A673 (cell line): ENCODE results near the gene MYBPC3.

Experiments used
- EZH2 ChIP-seq: fragments of 200-600 bp; sonication (generic); IDR thresholded peaks from 2 replicates; pipeline ENCODE4 v1.6.1; 2017; ENCODE audit warnings: borderline replicate concordance, low read depth, mild to moderate bottlenecking, mixed read lengths, antibody characterized with exemption, low read length; ENCODE audit not compliant: poor library complexity, severe bottlenecking
- TF ChIP-seq, protein P1 (sequence below): fragments of 300-800, 200-600 bp; sonication (generic); conservative IDR thresholded peaks from 2 replicates; pipeline ENCODE4 v1.5.1; 2017; ENCODE audit warnings: low read depth, mild to moderate bottlenecking, antibody characterized with exemption, low read length, moderate library complexity, mixed read lengths

DNA sequence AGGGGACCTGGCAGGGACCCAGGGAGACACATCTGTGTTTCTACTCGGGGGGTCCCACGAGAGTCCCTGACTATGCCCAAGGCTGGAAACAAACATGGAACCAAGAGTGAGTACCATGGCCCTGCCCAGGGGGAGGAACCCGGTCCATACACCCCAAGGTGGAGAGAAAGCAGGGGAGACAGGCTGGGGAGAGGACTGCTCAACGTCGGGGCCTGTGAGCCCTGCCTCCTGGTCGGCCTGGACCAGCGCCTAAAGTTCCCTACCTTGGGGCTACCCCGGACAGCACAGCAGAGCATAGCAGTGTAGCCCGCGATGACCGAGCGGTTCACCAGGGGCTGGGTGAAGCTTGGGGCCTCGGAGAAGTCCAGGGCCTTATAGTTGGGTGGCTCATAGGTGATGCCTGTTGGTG, 20.2 kb downstream of the MYBPC3 start:
- TF ChIP-seq, protein P1, sequence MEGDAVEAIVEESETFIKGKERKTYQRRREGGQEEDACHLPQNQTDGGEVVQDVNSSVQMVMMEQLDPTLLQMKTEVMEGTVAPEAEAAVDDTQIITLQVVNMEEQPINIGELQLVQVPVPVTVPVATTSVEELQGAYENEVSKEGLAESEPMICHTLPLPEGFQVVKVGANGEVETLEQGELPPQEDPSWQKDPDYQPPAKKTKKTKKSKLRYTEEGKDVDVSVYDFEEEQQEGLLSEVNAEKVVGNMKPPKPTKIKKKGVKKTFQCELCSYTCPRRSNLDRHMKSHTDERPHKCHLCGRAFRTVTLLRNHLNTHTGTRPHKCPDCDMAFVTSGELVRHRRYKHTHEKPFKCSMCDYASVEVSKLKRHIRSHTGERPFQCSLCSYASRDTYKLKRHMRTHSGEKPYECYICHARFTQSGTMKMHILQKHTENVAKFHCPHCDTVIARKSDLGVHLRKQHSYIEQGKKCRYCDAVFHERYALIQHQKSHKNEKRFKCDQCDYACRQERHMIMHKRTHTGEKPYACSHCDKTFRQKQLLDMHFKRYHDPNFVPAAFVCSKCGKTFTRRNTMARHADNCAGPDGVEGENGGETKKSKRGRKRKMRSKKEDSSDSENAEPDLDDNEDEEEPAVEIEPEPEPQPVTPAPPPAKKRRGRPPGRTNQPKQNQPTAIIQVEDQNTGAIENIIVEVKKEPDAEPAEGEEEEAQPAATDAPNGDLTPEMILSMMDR, result no peak
- no peak for TF ChIP-seq EZH2
